ENCODE measurements around the gene DYNLT2.

DNA sequence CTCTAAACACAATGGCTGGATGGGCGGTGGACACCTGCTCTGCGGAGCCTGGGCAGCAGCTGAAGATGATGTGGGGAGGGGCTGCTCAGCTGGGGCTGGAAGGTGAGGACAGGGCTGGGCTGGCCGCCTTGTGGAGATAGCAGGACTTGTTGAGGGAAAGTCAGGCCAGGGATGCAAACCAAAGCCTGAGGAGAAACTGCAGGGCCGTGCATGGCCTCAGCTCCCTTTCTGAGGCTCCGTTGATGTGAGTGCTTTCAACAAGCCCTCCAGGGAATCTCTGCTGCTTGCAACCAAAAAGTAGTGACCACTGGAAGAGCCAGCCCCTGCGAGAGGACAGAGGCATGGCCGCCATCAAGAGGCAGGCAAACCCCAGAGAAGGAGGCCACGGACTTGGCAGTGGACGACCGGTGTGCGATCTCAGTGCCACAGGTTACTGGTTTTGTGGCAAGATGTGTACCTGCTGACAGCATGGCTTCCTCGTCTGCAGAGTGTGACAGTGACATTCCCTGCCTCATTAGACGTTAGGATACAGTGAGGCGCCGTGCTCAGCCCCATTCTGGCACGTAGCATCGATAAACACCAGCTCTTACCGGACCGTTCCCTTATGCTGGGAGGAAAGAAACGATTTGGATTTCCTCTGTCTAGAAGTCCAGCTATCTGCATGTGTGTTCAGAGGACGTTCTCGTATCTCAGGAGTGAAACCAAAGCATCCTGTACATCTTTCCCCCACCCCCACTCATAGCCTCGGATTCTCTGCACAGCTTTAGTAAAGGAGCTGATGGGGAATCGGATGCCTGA lies 38.0 kb upstream of the DYNLT2 start:
- TF ChIP-seq CTCF (conservative IDR thresholded peaks at IDR 0.05 in 1 of 2, IDR thresholded peaks at IDR 0.05 in 1 of 2; ENCODE audit: low read depth in 1 of 2, low read length in 2 of 2) (no peak), EZH2 (IDR thresholded peaks at IDR 0.05; ENCODE audit: low read length, missing control alignments) (no peak)
